Inflammatory macrophage treated with lipopolysaccharide for 4 hours (primary cell): ENCODE measurements around the gene SLC25A26.
A peak's percentile ranks its signal among the peaks of the same experiment; 100 is the strongest.

Experiments
- DNase-seq: peaks from one replicate; pipeline ENCODE4 v3.0.0-alpha.2; 2020

SLC25A26 gene

GRCh38 chr3:66220602-66221377 is at the start of gene SLC25A26:
Gene SLC25A26 (plus strand): TSS chr3:66221001. CDS start chr3:66221095, 94 bp downstream.
- DNase-seq: peak; percentile 88

- no peak for DNase-seq
Observed at GRCh38 chr3:66172394-66172793, 48.4 kb upstream of the SLC25A26 start.

- no peak for DNase-seq
Observed at GRCh38 chr3:66177026-66177425, 43.8 kb upstream of the SLC25A26 start.

- DNase-seq: no peak
Observed at GRCh38 chr3:66178206-66178605, 42.6 kb upstream of the SLC25A26 start.

GRCh38 chr3:66179793-66180192 is 41.0 kb upstream of the SLC25A26 start:
- no peak for DNase-seq

- DNase-seq: no peak
Observed at GRCh38 chr3:66181764-66182163, 39.0 kb upstream of the SLC25A26 start.

- no peak for DNase-seq
Observed at GRCh38 chr3:66182246-66182645, 38.6 kb upstream of the SLC25A26 start.

GRCh38 chr3:66186545-66186944 is 34.3 kb upstream of the SLC25A26 start:
- no peak for DNase-seq

GRCh38 chr3:66195347-66195783 is 25.4 kb upstream of the SLC25A26 start:
- no peak for DNase-seq

- no peak for DNase-seq
Observed at GRCh38 chr3:66196633-66197032, 24.2 kb upstream of the SLC25A26 start.

- no peak for DNase-seq
Observed at GRCh38 chr3:66198437-66199088, 22.2 kb upstream of the SLC25A26 start.

- DNase-seq: no peak
Observed at GRCh38 chr3:66199089-66199473, 21.7 kb upstream of the SLC25A26 start.

- DNase-seq: no peak
Observed at GRCh38 chr3:66200147-66200546, 20.7 kb upstream of the SLC25A26 start.

GRCh38 chr3:66200786-66201185 is 20.0 kb upstream of the SLC25A26 start:
- no peak for DNase-seq

GRCh38 chr3:66203275-66203674 is 17.5 kb upstream of the SLC25A26 start:
- DNase-seq: no peak

- DNase-seq: no peak
Observed at GRCh38 chr3:66206806-66207205, 14.0 kb upstream of the SLC25A26 start.

- no peak for DNase-seq
Observed at GRCh38 chr3:66208189-66208588, 12.6 kb upstream of the SLC25A26 start.

- DNase-seq: no peak
Observed at GRCh38 chr3:66210687-66211295, 10.0 kb upstream of the SLC25A26 start.

- DNase-seq: no peak
Observed at GRCh38 chr3:66211779-66212178, 9.0 kb upstream of the SLC25A26 start.

- DNase-seq: no peak
Observed at GRCh38 chr3:66215106-66215505, 5.7 kb upstream of the SLC25A26 start.

- no peak for DNase-seq
Observed at GRCh38 chr3:66220066-66220465, 735 bp upstream of the SLC25A26 start.

- peak; percentile 49 for DNase-seq
Observed at GRCh38 chr3:66224220-66224619, 3.4 kb downstream of the SLC25A26 start.

- peak; percentile 33 for DNase-seq
Observed at GRCh38 chr3:66226093-66226492, 5.3 kb downstream of the SLC25A26 start.

GRCh38 chr3:66227051-66227450 is 6.2 kb downstream of the SLC25A26 start:
- DNase-seq: no peak
